ENCODE results near the gene TBC1D1.

GRCh38 chr4:38170338-38171169 is 279.7 kb downstream of the TBC1D1 start:
- no peak for TF ChIP-seq EZH2 (IDR thresholded peaks at IDR 0.05; ENCODE audit: borderline replicate concordance, insufficient read depth, low read length, poor library complexity, severe bottlenecking)
- TF ChIP-seq, protein P1, sequence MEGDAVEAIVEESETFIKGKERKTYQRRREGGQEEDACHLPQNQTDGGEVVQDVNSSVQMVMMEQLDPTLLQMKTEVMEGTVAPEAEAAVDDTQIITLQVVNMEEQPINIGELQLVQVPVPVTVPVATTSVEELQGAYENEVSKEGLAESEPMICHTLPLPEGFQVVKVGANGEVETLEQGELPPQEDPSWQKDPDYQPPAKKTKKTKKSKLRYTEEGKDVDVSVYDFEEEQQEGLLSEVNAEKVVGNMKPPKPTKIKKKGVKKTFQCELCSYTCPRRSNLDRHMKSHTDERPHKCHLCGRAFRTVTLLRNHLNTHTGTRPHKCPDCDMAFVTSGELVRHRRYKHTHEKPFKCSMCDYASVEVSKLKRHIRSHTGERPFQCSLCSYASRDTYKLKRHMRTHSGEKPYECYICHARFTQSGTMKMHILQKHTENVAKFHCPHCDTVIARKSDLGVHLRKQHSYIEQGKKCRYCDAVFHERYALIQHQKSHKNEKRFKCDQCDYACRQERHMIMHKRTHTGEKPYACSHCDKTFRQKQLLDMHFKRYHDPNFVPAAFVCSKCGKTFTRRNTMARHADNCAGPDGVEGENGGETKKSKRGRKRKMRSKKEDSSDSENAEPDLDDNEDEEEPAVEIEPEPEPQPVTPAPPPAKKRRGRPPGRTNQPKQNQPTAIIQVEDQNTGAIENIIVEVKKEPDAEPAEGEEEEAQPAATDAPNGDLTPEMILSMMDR (IDR thresholded peaks at IDR 0.05; ENCODE audit: poor library complexity, severe bottlenecking), result no peak

Measured in neural cell (in vitro differentiated cells).